Limb (tissue), 2 donors: Measurements from ENCODE around the gene TTLL8.

ENCODE experiments used
- DNase-seq, 2 donors: peaks; one replicate each; pipeline ENCODE4 v3.0.0-alpha.2; 2016; ENCODE audit errors: extremely low spot score in 2 of 2

TTLL8 gene

DNA sequence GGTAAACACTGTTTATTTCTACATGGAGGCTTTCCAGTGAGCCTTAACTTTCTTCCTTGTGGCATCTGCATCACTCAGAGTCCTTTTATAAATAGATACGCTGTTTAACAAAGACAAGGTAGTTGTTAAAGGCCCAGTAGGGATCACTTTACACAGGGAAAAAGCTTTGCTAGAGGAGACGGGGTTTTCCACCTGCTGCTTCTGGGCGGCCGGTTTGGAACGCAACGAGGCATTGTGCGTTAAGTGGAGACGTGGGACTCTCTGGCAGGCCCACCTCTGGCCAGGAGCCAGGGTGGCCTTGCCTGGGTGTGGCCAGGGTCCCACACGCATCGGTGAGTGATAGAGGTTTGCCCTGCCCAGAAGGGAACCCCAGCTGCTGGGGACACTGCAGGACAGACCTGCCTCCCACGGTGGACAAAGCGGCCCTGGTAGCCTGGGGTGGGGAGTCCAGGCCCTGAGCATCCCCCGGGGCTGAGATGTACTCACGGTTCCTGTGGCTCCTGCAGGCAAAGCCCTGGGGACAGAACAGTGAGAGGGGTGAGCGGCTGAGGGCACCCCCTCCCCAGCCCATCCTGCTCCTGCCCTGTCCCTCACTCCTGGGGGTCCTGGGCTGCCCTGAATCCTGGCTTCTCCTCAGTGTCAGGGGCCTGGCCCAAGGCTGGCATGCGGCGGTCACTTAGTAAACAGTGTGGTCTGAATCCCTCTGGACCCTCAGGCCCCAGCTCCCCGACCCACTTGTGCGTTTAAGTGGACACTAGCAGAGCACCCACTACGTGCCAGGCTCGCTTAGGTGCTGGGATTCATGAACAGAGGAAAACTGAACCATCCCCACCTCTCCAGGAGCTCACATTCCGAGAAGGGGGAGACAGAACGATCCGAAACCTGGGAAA is 49.7 kb downstream of the TTLL8 start:
- DNase-seq, result no peak

DNA sequence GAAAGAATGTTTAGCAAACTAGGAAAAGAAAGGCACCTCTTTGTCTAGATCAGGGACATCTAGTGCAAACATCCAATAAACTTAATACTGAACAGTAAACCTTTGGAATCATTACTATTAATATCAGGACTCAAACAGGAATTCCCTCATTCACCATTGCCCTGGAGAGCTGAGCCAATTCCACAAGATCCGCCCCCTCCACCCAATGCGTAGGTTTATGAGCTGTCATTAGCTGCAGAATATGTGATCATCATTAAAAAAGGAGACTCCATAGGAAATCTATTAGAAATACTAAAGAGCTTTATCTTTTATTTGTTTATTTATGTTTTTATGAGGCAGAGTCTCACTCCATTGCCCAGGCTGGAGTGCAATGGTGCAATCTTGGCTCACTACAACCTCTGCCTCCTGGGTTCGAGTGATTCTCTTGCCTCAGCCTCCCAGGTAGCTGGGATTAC is 51.0 kb downstream of the TTLL8 start:
- no peak for DNase-seq

DNA sequence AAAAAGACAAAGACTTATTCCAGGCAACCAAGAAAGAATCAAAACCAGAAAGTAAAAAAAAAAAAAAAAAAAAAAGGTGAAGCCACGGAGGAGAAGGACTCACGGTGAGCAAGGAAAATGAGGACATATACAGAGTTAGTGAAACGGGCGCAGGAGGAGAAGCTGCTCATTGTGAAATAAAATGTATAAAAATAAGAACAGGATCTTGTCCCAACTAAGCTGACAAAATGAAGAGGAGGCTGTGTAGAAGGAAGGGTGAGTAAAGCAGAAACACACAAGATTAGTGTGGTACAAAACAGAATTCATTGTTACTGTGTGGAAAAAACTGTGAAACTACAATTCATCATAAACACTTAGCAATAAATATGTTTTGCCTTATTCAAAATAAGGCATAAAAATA is 53.2 kb downstream of the TTLL8 start:
- DNase-seq, result no peak

DNA sequence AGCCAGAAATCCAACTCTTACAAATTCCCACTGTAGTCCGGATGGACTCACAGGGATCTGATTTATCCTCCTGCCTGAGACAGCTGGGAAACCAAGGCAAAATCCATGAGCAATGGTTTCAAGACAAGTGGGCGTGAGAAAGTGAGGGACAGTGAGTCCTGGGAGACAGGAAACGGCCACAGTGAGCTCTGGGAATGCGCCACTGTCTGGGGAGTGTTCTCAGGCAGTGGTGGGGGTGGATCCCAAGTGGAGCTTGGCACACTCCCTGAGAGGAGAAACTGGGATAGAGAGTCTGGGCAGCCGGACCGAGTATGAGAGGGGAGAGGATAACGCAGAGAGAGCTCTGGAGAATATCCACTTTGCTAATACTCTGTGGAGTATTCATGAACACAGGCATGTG is 55.3 kb downstream of the TTLL8 start:
- no peak for DNase-seq

DNA sequence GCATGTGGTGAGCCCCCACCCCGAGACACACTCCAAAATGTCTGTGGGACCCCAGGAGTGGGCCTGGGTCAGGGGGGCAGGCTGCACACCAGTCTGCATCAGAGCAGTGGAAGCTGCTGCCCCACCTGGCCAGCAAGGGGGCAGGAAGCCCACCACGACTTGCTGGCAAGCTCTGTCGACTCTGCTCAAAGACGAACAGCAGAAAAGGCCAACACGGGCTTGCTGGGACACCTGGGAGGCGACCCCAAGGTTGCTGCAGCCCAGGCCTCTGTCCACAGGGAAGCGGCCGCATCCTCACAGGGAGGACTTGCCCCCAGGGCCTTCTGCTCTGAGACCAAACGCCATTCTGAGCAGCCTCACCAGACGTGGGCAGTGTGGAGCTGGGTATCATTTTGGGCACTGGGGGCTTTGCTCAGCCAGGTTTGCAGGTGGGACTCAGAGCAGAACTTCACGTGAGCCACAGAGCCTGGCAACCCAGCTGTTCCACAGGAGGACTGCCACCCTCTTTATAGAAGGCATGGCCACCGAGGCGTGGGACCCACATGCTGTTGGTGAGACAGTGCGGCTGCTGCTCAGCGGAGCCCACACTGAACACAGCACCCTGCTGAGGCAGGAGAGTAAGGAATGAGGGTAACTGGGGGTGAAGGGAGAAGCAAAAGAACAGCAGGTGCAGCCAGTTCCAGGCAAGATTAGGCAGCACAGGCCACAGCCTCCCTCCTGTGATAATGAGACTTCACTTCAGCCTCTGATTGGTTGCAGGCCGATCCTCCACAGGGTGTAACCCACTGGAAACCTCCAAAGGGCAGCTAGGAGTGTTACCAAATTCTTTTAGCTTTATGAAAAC is 56.5 kb downstream of the TTLL8 start:
- peak in 1 of 2 donors; percentile 26 for DNase-seq

DNA sequence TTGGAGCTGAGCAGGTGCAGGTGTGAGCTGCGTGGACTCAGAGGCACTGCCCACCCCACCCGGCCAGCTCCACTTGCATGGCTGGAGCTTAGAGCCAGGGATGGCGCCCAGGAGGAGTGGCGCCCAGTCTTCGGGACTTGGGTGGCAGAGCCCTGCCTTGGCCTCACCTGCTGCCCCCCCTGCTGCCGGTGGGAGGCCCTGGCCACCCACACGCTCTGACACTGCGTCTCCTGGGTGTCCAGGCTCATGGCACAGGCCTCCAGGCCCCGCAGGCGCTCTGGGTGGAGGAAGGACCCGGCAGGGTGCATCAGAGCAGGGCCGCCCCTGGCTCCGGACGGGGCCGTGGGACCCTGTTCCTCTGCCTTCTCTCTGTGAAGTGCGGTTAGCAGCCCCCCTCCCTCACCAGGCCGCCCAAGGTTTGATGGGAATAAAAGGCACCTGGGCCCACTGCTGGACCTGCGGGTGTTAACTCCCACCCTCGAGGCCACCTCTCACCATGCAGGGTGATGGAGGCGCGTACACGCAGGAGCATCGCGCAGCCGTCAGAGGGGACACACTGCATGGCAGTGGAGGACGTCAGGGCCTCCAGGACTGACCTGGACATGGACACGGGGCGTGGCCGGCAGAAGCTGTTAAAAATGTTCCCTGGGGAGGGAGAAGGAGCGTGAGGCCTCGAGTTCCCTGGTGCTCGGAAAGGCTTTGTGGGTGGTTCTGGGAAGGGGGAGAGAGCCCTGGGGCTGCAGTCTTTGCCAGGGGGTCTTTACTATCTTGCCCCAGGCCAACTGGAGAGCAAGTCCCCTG is 57.3 kb downstream of the TTLL8 start:
- peak in 1 of 2 donors; percentile 26 for DNase-seq

DNA sequence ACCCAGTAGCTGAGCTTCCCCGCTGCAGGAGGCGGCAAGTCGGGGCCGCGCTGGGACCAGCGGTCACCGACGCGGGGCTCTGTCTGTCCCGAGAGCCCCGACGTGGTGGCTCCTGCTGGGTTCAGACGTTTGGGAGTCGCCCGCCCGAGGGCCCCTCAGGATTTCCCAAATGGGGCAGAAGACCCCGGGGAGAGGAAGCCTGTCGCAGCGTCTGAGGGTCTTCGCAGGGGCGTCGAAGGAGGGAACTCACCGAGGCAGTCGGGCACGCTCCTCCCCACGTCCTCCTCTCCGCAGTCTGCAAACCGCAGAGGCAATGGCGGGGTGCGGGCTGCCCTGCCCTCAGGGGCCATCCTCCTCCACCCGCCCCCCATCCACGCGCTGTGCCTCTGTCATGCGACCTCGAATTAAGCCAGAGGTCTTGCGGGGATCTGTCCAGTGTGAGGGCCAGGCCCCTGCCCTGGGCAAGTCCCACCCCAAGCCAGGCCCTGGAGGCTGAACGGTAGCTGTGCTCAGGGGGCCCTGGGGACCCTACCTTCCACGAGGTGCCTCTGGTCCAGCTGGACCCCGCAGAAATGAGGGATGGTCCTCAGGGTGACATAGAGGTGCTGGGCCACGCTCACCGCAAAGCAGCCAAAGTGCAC is 58.0 kb downstream of the TTLL8 start:
- DNase-seq, result peak in 1 of 2 donors; percentile 26

DNA sequence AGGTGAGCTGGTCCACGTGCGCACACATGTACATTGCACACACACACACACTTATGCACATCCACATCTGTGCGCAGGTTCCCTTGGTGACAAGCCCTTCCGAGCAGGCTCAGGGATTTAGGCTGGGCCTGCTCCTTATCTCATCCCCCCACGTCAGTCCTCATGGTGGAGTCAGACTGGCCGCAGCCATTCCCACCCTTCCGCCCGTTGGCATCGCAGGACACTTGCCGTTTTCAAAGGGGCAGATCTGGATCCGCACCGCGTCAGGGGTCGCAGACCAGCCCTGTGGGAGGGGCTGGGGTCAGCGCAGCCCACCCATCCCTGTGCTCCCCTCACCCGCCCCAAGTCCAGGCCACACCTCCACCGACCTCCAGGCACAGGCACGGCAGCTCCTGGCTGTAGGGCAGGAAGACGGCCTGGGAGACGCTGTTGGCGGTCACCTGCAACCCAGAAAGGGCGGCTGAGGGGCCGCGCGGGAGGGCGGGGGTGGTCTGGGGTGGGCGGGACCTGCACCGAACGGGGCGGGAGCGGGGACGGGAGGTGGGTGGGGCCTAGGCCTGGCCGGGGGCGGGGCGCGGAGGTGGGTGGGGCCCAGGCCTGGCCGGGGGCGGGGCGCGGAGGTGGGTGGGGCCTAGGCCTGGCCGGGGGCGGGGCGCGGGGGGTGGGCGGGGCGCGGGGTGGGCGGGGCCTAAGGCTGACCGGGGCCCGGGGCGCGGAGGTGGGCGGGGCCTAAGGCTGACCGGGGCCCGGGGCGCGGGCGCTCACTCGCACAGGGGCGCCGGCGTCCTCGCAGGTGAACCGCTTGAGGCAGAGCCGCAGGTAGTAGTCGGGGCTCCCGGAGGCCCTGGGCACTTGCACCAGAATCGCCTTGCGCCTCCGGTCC is 58.8 kb downstream of the TTLL8 start:
- DNase-seq, result peak in 1 of 2 donors; percentile 56

DNA sequence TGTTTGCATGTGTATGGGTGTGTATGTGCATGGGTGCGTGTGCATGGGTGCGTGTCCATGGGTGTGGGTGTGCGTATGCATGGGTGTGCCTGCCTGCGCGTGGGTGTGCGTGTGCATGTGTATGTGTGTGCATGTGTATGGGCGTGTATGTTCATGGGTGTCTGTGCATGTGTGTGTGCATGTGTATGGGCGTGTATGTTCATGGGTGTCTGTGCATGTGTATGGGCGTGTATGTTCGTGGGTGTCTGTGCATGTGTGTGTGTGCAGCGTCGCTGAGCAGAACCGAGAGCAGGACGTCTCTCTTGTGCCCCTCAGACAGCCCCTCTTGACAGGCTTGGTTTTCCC is 59.4 kb downstream of the TTLL8 start:
- no peak for DNase-seq

DNA sequence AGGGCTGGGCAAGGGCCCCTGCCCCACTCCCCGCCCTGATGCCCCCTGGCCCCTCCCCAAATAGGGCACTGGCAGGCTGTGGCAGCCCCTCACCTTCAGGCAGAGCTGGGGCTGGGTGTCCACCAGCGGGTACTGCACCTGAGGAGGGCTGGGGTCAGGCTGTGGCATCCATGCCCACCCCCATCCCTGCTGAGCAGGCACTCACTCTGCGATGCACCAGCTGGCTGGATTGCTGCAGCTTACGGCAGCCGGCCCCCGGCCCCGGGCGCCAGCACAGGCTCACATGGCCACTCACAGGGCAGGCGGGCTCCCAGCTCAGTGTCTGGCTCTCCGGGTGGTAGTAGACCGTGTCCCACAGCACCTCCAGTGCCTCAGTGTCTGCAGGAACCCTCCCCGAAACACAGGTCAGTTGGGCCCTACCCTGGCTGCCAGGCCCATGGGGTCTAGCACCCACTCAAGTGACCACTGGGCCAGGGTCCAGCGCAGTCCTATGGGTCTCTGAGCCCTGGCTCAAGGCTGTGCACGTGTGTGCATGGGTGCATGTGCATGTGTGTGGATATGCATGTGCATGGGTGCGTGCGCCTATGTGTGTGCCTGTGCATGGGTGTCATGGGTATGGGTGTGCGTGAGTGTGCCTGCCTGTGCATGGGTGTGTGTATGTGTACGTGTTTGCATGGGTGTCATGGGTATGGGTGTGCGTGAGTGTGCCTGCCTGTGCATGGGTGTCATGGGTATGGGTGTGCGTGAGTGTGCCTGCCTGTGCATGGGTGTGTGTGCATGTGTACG is 60.0 kb downstream of the TTLL8 start:
- no peak for DNase-seq

DNA sequence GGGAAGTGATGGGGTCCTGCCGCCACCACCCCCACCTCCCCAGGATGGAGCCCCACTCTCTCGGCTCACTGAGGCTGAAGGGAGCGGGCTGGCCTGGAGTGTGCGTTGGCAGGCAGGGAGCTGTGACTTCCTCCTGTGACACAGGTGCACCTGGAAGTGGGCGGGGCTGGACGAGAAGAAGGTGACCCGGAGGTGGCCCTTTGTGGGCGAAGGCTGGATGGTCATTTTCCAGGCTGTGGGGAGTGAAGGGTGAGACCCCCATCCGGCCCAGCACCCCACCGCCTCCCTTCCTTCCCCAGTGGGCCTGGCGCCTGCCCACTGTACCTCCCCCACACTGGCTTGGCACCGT is 60.9 kb downstream of the TTLL8 start:
- DNase-seq, result no peak

DNA sequence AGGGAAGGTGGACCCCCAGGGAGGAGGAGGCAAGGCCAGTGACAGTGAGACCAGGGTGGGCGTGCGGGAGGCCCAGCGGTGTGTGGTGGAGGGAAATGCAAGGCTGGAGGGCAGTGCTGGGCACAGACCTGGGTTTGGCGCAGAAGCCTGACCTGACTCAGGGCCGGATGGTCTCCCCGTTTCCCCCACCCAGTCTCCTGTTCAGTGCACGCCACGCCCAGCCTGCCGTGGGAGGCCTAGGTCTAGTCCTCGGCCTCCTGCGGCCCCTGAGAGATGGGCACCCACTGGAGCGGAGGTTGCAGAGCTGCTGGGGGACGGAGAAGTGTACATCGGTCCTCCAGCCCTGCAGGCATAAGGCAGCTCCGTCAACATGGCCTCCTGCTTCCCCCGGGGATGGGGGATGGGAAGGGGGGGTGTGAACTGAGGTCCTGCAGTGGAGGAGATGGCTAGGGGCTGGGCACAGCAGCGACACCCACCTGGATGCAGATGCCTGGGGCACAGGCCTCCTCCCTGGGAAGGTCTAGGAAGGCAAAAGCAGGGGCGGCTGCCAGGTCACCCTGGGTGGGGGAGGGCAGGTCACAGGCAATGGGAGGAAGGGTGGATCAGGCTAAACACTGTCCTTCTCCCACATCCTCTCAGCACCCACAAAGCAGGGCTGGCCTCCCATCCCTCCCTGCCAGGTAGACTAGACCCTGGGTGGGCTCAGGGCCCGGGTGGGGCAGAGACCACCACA is 61.4 kb downstream of the TTLL8 start:
- DNase-seq, result peak in 1 of 2 donors; percentile 23

DNA sequence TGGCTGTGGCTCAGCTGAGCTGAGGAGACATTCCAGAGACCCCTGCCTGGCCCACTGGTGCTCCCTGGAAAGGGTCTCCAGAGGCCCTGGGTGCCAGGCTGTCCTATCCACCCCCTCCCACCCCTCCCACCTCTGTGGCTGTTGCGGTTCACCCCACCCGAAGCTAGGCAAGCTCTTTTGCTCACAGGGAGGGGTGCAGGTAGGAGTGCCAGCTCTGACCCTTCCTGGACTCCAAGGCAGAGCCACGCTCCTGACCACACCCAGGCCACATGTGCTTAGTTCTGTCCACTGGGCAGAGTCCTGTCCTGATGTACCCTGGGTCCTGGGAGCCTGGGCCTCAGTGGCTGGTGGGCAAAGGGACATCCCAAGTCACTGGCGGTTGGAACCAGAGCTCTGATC is 62.0 kb downstream of the TTLL8 start:
- DNase-seq, result no peak

DNA sequence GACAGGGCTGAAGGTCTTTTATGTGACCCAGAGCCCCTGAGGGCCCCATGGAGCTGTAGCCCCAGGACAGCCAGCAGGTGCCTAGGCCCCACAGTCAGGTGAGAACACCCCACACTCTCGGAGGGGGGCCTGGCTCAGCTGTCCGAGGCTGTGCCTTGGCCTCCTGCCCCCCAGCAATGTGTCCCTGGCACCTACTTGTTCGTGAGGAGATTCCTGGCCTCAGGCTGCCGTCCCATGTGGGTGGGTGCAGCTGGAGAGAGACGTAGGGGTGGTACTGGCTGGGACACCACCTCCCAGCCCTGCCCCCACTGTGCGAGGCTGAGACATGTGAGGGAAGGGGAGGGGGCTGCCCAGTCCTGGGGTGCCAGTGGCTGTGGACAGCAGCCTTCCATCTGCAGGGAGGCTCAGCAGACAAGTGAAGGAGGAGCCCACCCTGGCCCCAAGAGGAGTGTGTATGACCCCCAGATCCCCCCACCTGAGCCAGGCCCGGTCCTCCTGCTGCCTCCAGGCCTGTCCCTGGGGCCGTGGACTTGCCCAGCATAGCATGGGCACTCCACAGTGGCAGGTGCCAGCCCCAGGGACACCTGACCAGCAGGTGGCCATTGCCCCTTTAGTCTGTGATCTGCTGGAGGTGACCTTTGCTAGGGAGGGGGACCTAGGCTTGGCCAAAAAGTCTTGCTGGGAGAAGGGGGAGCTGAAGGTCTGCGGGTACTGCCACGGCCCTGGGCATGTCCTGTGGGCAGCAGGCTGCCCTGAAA is 62.6 kb downstream of the TTLL8 start:
- DNase-seq, result no peak

DNA sequence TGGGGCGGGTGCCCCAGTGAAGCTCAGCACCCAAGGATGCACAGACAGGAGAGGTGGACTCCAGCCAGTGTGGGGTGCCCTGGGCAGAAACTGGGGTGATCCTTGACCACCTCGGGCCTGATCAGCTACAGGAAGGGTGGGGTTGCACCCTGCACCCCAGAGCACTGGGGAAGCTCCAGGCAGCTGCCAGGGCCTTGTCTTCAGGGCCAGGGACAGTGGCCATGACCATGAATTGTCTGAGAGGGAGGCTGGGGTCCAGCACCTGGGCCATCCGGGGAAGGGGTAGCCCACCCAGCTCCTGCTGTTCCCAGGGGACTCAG is 63.1 kb downstream of the TTLL8 start:
- no peak for DNase-seq

DNA sequence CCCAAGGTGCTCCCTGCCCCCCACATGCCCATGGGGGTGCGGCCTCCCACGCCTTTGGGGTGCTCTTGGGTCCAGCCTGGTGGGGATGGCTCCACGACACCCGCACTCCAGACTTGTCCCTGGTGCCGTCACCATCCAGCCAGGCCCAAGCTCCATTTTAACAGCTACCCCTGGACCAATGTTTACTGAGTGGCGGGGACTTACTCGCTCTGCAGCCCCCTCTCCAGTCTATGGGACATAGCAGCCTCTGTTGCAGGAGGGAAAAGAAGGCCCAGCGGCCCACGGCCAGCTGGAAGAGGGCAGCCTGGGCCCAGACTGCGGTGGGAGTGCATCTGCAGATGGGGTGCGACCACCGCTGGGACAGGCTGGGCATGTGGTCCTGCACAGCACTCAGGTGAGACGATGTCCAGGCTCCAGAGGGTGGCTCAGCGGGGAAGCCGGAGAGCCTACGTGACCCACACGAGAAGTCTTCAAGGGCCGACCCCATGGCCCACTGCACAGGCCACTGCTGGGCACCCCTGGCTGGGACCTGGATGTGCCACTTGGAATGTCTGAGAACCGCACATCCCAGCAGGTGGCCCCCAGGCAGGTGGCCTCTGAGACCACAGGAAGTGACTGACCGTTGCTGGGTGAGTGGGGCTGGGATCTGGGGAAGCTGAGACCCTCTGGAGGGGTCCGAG is 63.6 kb downstream of the TTLL8 start:
- DNase-seq, result no peak

DNA sequence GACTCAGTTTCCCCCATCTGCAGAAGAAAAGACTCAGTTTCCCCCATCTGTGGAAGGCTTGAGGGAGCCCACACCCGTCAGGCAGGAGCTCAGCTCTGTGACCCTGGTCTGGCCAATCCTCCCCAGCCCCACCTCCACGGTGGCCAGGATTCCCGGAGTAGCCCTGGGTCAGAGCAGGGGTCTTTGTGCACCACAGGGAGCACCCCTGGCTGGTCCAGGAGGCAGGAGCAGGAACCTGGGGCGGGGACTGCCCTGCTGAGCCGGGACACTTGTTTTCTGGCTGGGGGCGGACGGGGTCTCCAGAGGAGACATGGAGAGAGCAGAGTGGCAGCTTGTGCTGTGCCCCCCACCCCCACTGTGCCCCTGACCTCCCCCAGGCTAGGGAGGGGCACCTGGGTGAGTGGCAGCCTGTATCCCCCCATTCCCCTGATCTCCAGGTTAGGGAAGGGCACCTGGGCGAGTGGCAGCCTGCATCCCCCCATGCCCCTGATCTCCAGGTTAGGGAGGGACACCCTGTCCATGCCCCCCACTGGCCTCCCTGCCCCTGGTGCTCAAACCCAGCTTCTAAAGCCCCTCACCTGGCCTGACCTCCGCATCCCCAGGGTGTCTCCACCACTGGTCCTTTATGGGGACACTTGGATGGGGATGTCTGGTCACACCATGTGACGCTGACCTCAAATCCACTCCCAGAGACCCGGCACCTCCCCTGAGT is 64.3 kb downstream of the TTLL8 start:
- DNase-seq, result peak in 1 of 2 donors; percentile 22
